Endothelial cell of umbilical vein (primary cell): ENCODE data around the gene DNAH11. TPM values are rescaled to one million over a fixed set of nuclear protein-coding genes. Genes with fewer than 3 reads are reported as not detected.

Experiments used
- BruUV-seq: library from RNA; stranded (reverse); fragments of 400-500 nt; replicated peaks from 2 replicates; lab custom pipeline; 2021; lab: Mats Ljungman, UMichigan
- CTCF ChIA-PET: fragments of 300-600, 350-600 bp; sonication (Branson Sonifier 250); formaldehyde crosslinking; loops from one replicate; lab custom pipeline; 2021; ENCODE audit warnings: antibody characterized with exemption, inconsistent platforms; lab: Charles Lee
- POLR2A ChIA-PET: fragments of 300-600, 350-600 bp; sonication (Branson Sonifier 250); formaldehyde crosslinking; loops from one replicate; lab custom pipeline; 2021; ENCODE audit warnings: antibody characterized with exemption, inconsistent platforms; lab: Charles Lee
- DNase-seq: peaks from one replicate; pipeline ENCODE4 v3.0.0-alpha.2; 2011; ENCODE audit warnings: low read depth, low spot score
- FAIRE-seq: peaks from 2 replicates; lab custom pipeline; 2011; peaks lifted over from hg19 to GRCh38; lab: Jason Lieb, UNC
- H2AFZ ChIP-seq: 2 replicates; pipeline ENCODE4 v1.6.0; 2012; ENCODE audit warnings: low read depth, low read length, control low read depth, inconsistent platforms
- H3K27ac ChIP-seq: 2 replicates; pipeline ENCODE4 v1.5.1; 2011; ENCODE audit warnings: low read depth, mild to moderate bottlenecking, control low read depth, low read length, moderate library complexity; ENCODE audit not compliant: insufficient read depth
- H3K27me3 ChIP-seq, 2 experiments: 2 replicates each; pipeline versions ENCODE4 v1.6.0 to v1.6.1; 2011; ENCODE audit warnings: low read length in 2 of 2, mixed read lengths in 1 of 2; ENCODE audit not compliant: control insufficient read depth in 2 of 2, insufficient read depth in 2 of 2
- H3K36me3 ChIP-seq, 2 experiments: 2 replicates in 1 of 2; 3 replicates in 1 of 2; pipeline ENCODE4 v1.5.1; 2011; ENCODE audit warnings: low read length in 2 of 2, mild to moderate bottlenecking in 1 of 2, moderate library complexity in 1 of 2; ENCODE audit not compliant: control insufficient read depth in 2 of 2, insufficient read depth in 2 of 2; ENCODE audit errors: extremely low read depth in 1 of 2
- H3K4me1 ChIP-seq: 3 replicates; pipeline ENCODE4 v1.5.1; 2011; ENCODE audit warnings: mild to moderate bottlenecking, low read length; ENCODE audit not compliant: control insufficient read depth, insufficient read depth; ENCODE audit errors: extremely low read depth
- H3K4me2 ChIP-seq: 2 replicates; pipeline ENCODE4 v1.6.1; 2011; ENCODE audit warnings: low read length, control low read depth, mixed read lengths; ENCODE audit not compliant: insufficient read depth
- H3K4me3 ChIP-seq, 3 experiments: fragments of 200-600 bp in 1 of 3; sonication (generic), shearing (Covaris generic) in 1 of 3; replicated peaks in 1 of 3; 2 replicates each; pipeline ENCODE4 v1.5.1; 2011 to 2016; ENCODE audit warnings: control low read depth in 3 of 3, low read length in 3 of 3, mild to moderate bottlenecking in 2 of 3, inconsistent platforms in 1 of 3, low read depth in 1 of 3, moderate library complexity in 1 of 3; ENCODE audit not compliant: insufficient read depth in 1 of 3
- H3K79me2 ChIP-seq: 2 replicates; pipeline ENCODE4 v1.6.0; 2012; ENCODE audit warnings: low read length, inconsistent platforms; ENCODE audit not compliant: control insufficient read depth, insufficient read depth
- H3K9ac ChIP-seq: replicated peaks from 2 replicates; pipeline ENCODE3; 2011; ENCODE audit warnings: low read length, control low read depth; ENCODE audit not compliant: insufficient read depth; ENCODE audit errors: extremely low read depth
- H3K9me1 ChIP-seq: replicated peaks from 3 replicates; pipeline ENCODE4 v1.6.0; 2011; ENCODE audit warnings: mild to moderate bottlenecking, low read length; ENCODE audit not compliant: control insufficient read depth, insufficient read depth; ENCODE audit errors: extremely low read depth
- H3K9me3 ChIP-seq: replicated peaks from 2 replicates; pipeline ENCODE4 v1.5.1; 2012; ENCODE audit warnings: low read length, inconsistent platforms; ENCODE audit not compliant: control insufficient read depth, insufficient read depth
- H4K20me1 ChIP-seq: replicated peaks from 2 replicates; pipeline ENCODE3; 2011; ENCODE audit warnings: mild to moderate bottlenecking, low read length; ENCODE audit not compliant: control insufficient read depth, insufficient read depth; ENCODE audit errors: extremely low read depth
- EZH2 ChIP-seq: IDR thresholded peaks from 2 replicates; pipeline ENCODE4 v1.6.1; 2012; ENCODE audit warnings: borderline replicate concordance, low read depth, mild to moderate bottlenecking, moderate library complexity, low read length, inconsistent platforms; ENCODE audit not compliant: severe bottlenecking
- FOS ChIP-seq: IDR thresholded peaks from 2 replicates; pipeline ENCODE4 v1.6.1; 2011; ENCODE audit warnings: mild to moderate bottlenecking, low read length, moderate library complexity, borderline replicate concordance; ENCODE audit not compliant: insufficient read depth
- GATA2 ChIP-seq: IDR thresholded peaks from 2 replicates; pipeline ENCODE4 v1.7.0; 2011; ENCODE audit warnings: low read depth, mild to moderate bottlenecking, moderate library complexity, mixed read lengths, low read length; ENCODE audit not compliant: insufficient read length, insufficient read depth
- JUN ChIP-seq: IDR thresholded peaks from 2 replicates; pipeline ENCODE4 v1.6.1; 2011; ENCODE audit warnings: borderline replicate concordance, low read depth; ENCODE audit not compliant: insufficient read length, insufficient read depth
- MAX ChIP-seq: IDR thresholded peaks from 2 replicates; pipeline ENCODE4 v1.6.1; 2011; ENCODE audit not compliant: insufficient read depth, insufficient read length
- POLR2A ChIP-seq: IDR thresholded peaks from 2 replicates; pipeline ENCODE4 v1.6.1; 2012; ENCODE audit warnings: low read depth, mild to moderate bottlenecking, control low read depth, low read length
- POLR2AphosphoS5 ChIP-seq: IDR thresholded peaks from 2 replicates; pipeline ENCODE4 v1.6.1; 2012; ENCODE audit warnings: low read depth, mild to moderate bottlenecking, control low read depth, low read length, moderate library complexity; ENCODE audit not compliant: insufficient read depth
- dilution Hi-C: fragments of 300-500 bp; cut with MboI; formaldehyde crosslinking; loops from one replicate; pipeline ENCODE4 v1.15.0; 2019; ENCODE audit warnings: low sequenced_read_pairs; ENCODE audit not compliant: extremely low pct_ligation_motif_present
- intact Hi-C: fragments of 100-400 bp; cut with micrococcal nuclease; formaldehyde crosslinking; loops from one replicate; pipeline ENCODE4 v1.10.0; 2022
- polyA plus RNA-seq, 4 experiments: library from polyadenylated mRNA; depleted of rRNA in 3 of 4; stranded (reverse) in 3 of 4; unstranded in 1 of 4; fragments of >200 nt; gene quantifications; 2 replicates each; pipeline versions ENCODE4 v1.2.1 to v1.2.3, GENCODE V29; 2011 to 2012; ENCODE audit warnings: missing spikeins in 1 of 4
- total RNA-seq: library from RNA; stranded (reverse); gene quantifications from 2 replicates; pipeline ENCODE4 v1.2.3, GENCODE V29; 2021
- TF ChIP-seq, protein P1 (sequence below), 2 donors: IDR thresholded peaks; 1 replicate in 1 of 2; 2 replicates in 1 of 2; pipeline ENCODE4 v1.5.1; 2011; ENCODE audit warnings: low read length in 2 of 2, mild to moderate bottlenecking in 2 of 2, moderate library complexity in 2 of 2, control low read depth in 1 of 2, inconsistent platforms in 1 of 2, low read depth in 1 of 2; ENCODE audit not compliant: insufficient read depth in 1 of 2; ENCODE audit errors: extremely low read depth in 1 of 2

The DNAH11 gene
- total and polyA plus RNA-seq, 2 donors (not counting 3 experiments of a cell fraction or from before 2014, with no cell fraction given), result 0.69 to 0.91 TPM

GRCh38 chr7:21911341-21911875, 368.6 kb downstream of the DNAH11 start:
- Histone ChIP-seq H3K36me3 (peaks cover 10 to 27% of the 10 kb centered on the region in 2 experiments), H2AFZ (no peak overlapping the region), H3K4me2 (no peak overlapping the region), H3K4me1 (no peaks in the 10 kb centered on the region), H3K9me1 (no peaks in the 10 kb centered on the region), H3K9me3 (no peaks in the 10 kb centered on the region), H3K27me3 (no peaks in the 10 kb centered on the region), H3K9ac (no peak overlapping the region), H4K20me1 (no peaks in the 10 kb centered on the region), H3K79me2 (peaks cover 5% of the 10 kb centered on the region), H3K27ac (no peak overlapping the region), H3K4me3 (no peak overlapping the region)
- DNase-seq (no peak), FAIRE-seq (no peak)
- dilution Hi-C loops, result no loop called here
- ChIA-PET POLR2A (no interaction called here), CTCF (interaction anchor here (2.3 kb wide), 1 partner anchor 32 kb away, joined by 8 read pairs; no protein-coding TSS in a partner anchor)
- intact Hi-C loops, result no loop called here
- no peak for TF ChIP-seq POLR2AphosphoS5
- TF ChIP-seq POLR2A, result no peak
- TF ChIP-seq FOS, result no peak
- TF ChIP-seq, protein P1, sequence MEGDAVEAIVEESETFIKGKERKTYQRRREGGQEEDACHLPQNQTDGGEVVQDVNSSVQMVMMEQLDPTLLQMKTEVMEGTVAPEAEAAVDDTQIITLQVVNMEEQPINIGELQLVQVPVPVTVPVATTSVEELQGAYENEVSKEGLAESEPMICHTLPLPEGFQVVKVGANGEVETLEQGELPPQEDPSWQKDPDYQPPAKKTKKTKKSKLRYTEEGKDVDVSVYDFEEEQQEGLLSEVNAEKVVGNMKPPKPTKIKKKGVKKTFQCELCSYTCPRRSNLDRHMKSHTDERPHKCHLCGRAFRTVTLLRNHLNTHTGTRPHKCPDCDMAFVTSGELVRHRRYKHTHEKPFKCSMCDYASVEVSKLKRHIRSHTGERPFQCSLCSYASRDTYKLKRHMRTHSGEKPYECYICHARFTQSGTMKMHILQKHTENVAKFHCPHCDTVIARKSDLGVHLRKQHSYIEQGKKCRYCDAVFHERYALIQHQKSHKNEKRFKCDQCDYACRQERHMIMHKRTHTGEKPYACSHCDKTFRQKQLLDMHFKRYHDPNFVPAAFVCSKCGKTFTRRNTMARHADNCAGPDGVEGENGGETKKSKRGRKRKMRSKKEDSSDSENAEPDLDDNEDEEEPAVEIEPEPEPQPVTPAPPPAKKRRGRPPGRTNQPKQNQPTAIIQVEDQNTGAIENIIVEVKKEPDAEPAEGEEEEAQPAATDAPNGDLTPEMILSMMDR (IDR thresholded peaks at IDR 0.05; ENCODE audit: extremely low read depth in 1 of 2, insufficient read depth in 1 of 2, low read depth in 1 of 2, low read length in 2 of 2), result no peak
- no peak for TF ChIP-seq MAX
- TF ChIP-seq JUN, result no peak
- TF ChIP-seq EZH2, result no peak
- TF ChIP-seq GATA2, result no peak
- BruUV-seq, result no TSS peak
